Mammary epithelial cell (primary cell): Measurements from ENCODE around the gene GLE1.

Experiments used
- CTCF ChIP-seq, 2 donors: IDR thresholded peaks in 1 of 2; conservative IDR thresholded peaks in 1 of 2; 2 replicates each; pipeline ENCODE4 v1.5.1; 2011 to 2012; ENCODE audit warnings: inconsistent platforms in 2 of 2, low read length in 2 of 2, mild to moderate bottlenecking in 2 of 2, control low read depth in 1 of 2, low read depth in 1 of 2; ENCODE audit not compliant: insufficient read depth in 1 of 2; ENCODE audit errors: extremely low read depth in 1 of 2
- EZH2 ChIP-seq: IDR thresholded peaks from 2 replicates; pipeline ENCODE4 v1.6.1; 2012; ENCODE audit warnings: low read length, inconsistent platforms, borderline replicate concordance

GRCh38 chr9:128475867-128476266 is 28.7 kb upstream of the GLE1 start:
- TF ChIP-seq CTCF (conservative IDR thresholded peaks at IDR 0.05 in 1 of 2, IDR thresholded peaks at IDR 0.05 in 1 of 2; ENCODE audit: extremely low read depth in 1 of 2, insufficient read depth in 1 of 2, low read depth in 1 of 2, low read length in 2 of 2) (no peak), EZH2 (no peak)
